Measurements from ENCODE around the gene SF3A2.

DNA sequence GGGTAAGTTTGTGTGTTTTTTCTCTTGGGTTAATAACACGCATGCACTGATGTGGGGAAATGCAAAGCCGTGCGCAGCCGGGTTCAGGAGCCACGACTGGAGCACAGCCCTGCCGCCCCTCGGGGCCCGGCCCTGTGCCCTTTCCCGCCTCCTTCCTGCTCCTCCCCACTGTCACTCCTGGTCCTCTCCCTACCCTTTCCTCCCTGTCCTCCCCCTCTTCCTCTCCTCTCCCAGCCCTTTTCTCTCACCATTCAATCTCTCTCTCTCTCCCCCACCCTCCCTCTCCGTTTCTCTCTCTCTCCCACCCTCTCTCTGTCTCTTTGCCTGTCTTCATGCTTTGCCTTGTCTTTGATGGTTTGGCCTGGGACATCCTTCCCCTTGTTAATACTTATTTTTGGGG is 27.6 kb upstream of the SF3A2 start:
- TF ChIP-seq, protein P1, sequence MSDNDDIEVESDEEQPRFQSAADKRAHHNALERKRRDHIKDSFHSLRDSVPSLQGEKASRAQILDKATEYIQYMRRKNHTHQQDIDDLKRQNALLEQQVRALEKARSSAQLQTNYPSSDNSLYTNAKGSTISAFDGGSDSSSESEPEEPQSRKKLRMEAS (IDR thresholded peaks at IDR 0.05) = no peak
- TF ChIP-seq NFIC (IDR thresholded peaks at IDR 0.05) (no peak), CEBPB (IDR thresholded peaks at IDR 0.05) (no peak), TCF12 (IDR thresholded peaks at IDR 0.05; ENCODE audit: low read depth) (no peak), TAF1 (IDR thresholded peaks at IDR 0.05; ENCODE audit: low read depth) (no peak), RAD21 (IDR thresholded peaks at IDR 0.05; ENCODE audit: low read depth) (no peak), EP300 (IDR thresholded peaks at IDR 0.05; ENCODE audit: borderline replicate concordance) (no peak), YY1 (IDR thresholded peaks at IDR 0.05; ENCODE audit: low read depth) (no peak), CREB1 (IDR thresholded peaks at IDR 0.05; ENCODE audit: low read depth) (no peak)
- TF ChIP-seq, protein P2, sequence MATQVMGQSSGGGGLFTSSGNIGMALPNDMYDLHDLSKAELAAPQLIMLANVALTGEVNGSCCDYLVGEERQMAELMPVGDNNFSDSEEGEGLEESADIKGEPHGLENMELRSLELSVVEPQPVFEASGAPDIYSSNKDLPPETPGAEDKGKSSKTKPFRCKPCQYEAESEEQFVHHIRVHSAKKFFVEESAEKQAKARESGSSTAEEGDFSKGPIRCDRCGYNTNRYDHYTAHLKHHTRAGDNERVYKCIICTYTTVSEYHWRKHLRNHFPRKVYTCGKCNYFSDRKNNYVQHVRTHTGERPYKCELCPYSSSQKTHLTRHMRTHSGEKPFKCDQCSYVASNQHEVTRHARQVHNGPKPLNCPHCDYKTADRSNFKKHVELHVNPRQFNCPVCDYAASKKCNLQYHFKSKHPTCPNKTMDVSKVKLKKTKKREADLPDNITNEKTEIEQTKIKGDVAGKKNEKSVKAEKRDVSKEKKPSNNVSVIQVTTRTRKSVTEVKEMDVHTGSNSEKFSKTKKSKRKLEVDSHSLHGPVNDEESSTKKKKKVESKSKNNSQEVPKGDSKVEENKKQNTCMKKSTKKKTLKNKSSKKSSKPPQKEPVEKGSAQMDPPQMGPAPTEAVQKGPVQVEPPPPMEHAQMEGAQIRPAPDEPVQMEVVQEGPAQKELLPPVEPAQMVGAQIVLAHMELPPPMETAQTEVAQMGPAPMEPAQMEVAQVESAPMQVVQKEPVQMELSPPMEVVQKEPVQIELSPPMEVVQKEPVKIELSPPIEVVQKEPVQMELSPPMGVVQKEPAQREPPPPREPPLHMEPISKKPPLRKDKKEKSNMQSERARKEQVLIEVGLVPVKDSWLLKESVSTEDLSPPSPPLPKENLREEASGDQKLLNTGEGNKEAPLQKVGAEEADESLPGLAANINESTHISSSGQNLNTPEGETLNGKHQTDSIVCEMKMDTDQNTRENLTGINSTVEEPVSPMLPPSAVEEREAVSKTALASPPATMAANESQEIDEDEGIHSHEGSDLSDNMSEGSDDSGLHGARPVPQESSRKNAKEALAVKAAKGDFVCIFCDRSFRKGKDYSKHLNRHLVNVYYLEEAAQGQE (IDR thresholded peaks at IDR 0.05; ENCODE audit: low read depth) = no peak

All from Ishikawa (cell line).